Esophagus muscularis mucosa (tissue), 4 donors: ENCODE results near the gene FRY. TPM values are rescaled to one million over a fixed set of nuclear protein-coding genes. Genes with fewer than 3 reads are reported as not detected.

ENCODE experiments used
- DNase-seq: peaks from one replicate; pipeline ENCODE4 v3.0.0-alpha.2; 2017; ENCODE audit errors: extremely low spot score
- H3K27ac ChIP-seq, 4 donors: fragments of 200-600 bp; sonication (generic); replicated peaks in 1 of 4; 1 replicate in 3 of 4; 2 replicates in 1 of 4; pipeline ENCODE4 v1.5.1; 2016 to 2019; ENCODE audit warnings: mild to moderate bottlenecking in 1 of 4
- H3K27me3 ChIP-seq, 4 donors: fragments of 200-600 bp; sonication (generic); one replicate each; pipeline versions ENCODE4 v1.5.1 to v1.6.0; 2016 to 2019
- H3K36me3 ChIP-seq, 4 donors: fragments of 200-600 bp; sonication (generic); one replicate each; pipeline ENCODE4 v1.5.1; 2016 to 2019
- H3K4me1 ChIP-seq, 4 donors: fragments of 200-600 bp; sonication (generic); one replicate each; pipeline ENCODE4 v1.5.1; 2016 to 2019
- H3K4me3 ChIP-seq, 4 donors: fragments of 200-600 bp; sonication (generic); 1 replicate in 2 of 4; 2 replicates in 2 of 4; pipeline ENCODE4 v1.5.1; 2016 to 2019; ENCODE audit warnings: mild to moderate bottlenecking in 4 of 4, moderate library complexity in 1 of 4
- H3K9me3 ChIP-seq, 4 donors: fragments of 200-600 bp; sonication (generic); 1 replicate in 3 of 4; 2 replicates in 1 of 4; pipeline ENCODE4 v1.5.1; 2016 to 2019
- CTCF ChIP-seq, 3 experiments: fragments of 200-600 bp in 2 of 3; fragments of 450-650 bp in 1 of 3; sonication (generic) in 2 of 3; IDR thresholded peaks; one replicate each; pipeline ENCODE4 v1.5.1; 2017 to 2019; ENCODE audit warnings: antibody characterized with exemption in 3 of 3, mild to moderate bottlenecking in 2 of 3, moderate library complexity in 1 of 3
- EP300 ChIP-seq: sonication (generic); formaldehyde crosslinking; IDR thresholded peaks from one replicate; pipeline ENCODE4 v1.6.1; 2017; ENCODE audit warnings: antibody characterized with exemption
- POLR2A ChIP-seq: fragments of 450-650 bp; IDR thresholded peaks from one replicate; pipeline ENCODE4 v1.6.1; 2017; ENCODE audit warnings: antibody characterized with exemption, moderate library complexity, mild to moderate bottlenecking, low read depth
- POLR2AphosphoS5 ChIP-seq, 2 donors: sonication (generic); formaldehyde crosslinking; IDR thresholded peaks; one replicate each; pipeline ENCODE4 v1.6.1; 2017; ENCODE audit warnings: antibody characterized with exemption in 2 of 2
- WGBS: methylation state at CpG from one replicate; pipeline ENCODE4 v1.1.5; 2018; 5-methylcytosine and 5-hydroxymethylcytosine counted together
- intact Hi-C: fragments of 100-400 bp; cut with DNase I; formaldehyde crosslinking; loops from one replicate; pipeline ENCODE4 v1.15.1; 2023
- total RNA-seq, 4 donors: library from RNA; depleted of rRNA; stranded (reverse); fragments of >200 nt; gene quantifications; one replicate each; pipeline versions ENCODE4 v1.1.0 to v1.2.1, GENCODE V29; 2016

FRY gene
- total RNA-seq, 4 donors from 2014 or later, result 104 to 276 (median 135) TPM

GRCh38 chr13:32032759-32033158, 1.2 kb downstream of the FRY start:
- intact Hi-C loops, result loop anchor here (10.0 kb wide), 1 partner anchor 122 kb away; no protein-coding TSS in a partner anchor
- Histone ChIP-seq H3K4me3 (peak overlapping the region in 1 of 4 donors; percentile 75), H3K4me1 (peaks cover 24 to 35% (median 30%) of the 10 kb centered on the region in 4 donors), H3K27ac (peak overlapping the region in 1 of 4 donors; percentile 90), H3K36me3 (no peaks in the 10 kb centered on the region), H3K9me3 (no peaks in the 10 kb centered on the region), H3K27me3 (no peaks in the 10 kb centered on the region)
- 61% methylated on average over 1 of the region's 1 CpG for WGBS
- TF ChIP-seq EP300, result no peak
- no peak for TF ChIP-seq POLR2AphosphoS5 (IDR thresholded peaks at IDR 0.05)
- no peak for TF ChIP-seq POLR2A
- no peak for TF ChIP-seq CTCF (IDR thresholded peaks at IDR 0.05)
- DNase-seq, result no peak

GRCh38 chr13:32033744-32034143, 2.2 kb downstream of the FRY start:
- H3K27me3 ChIP-seq, result no peaks in the 10 kb centered on the region
- H3K36me3 ChIP-seq, result peaks cover 0 to 3% (median 0%) of the 10 kb centered on the region in 4 donors
- DNase-seq, result no peak
- intact Hi-C loops, result loop anchor here (10.0 kb wide), 1 partner anchor 121 kb away; no protein-coding TSS in a partner anchor
- WGBS, result 97% methylated on average over 3 of the region's 3 CpGs
- no peaks in the 10 kb centered on the region for H3K9me3 ChIP-seq
- TF ChIP-seq CTCF (IDR thresholded peaks at IDR 0.05) (no peak), POLR2A (no peak), EP300 (no peak), POLR2AphosphoS5 (IDR thresholded peaks at IDR 0.05) (no peak)
- H3K4me3 ChIP-seq, result no peak overlapping the region
- no peak overlapping the region for H3K27ac ChIP-seq
- peaks cover 24 to 35% (median 30%) of the 10 kb centered on the region in 4 donors for H3K4me1 ChIP-seq

GRCh38 chr13:32035716-32036115, 4.1 kb downstream of the FRY start:
- peaks cover 0 to 7% (median 2%) of the 10 kb centered on the region in 4 donors for H3K36me3 ChIP-seq
- intact Hi-C loops, result loop anchor here (10.0 kb wide), 1 partner anchor 119 kb away; no protein-coding TSS in a partner anchor
- DNase-seq, result no peak
- H3K27ac ChIP-seq, result peak overlapping the region in 1 of 4 donors; percentile 9
- H3K9me3 ChIP-seq, result no peaks in the 10 kb centered on the region
- peaks cover 21 to 33% (median 25%) of the 10 kb centered on the region in 4 donors for H3K4me1 ChIP-seq
- no peak overlapping the region for H3K4me3 ChIP-seq
- TF ChIP-seq POLR2AphosphoS5 (IDR thresholded peaks at IDR 0.05) (no peak), CTCF (IDR thresholded peaks at IDR 0.05) (no peak), POLR2A (no peak), EP300 (no peak)
- no peaks in the 10 kb centered on the region for H3K27me3 ChIP-seq
- 86% methylated on average over 2 of the region's 2 CpGs for WGBS

GRCh38 chr13:32036126-32036695, 4.6 kb downstream of the FRY start:
- Histone ChIP-seq H3K4me3 (no peak overlapping the region), H3K4me1 (peaks cover 16 to 30% (median 22%) of the 10 kb centered on the region in 4 donors), H3K36me3 (peaks cover 0 to 7% (median 2%) of the 10 kb centered on the region in 4 donors), H3K27me3 (no peaks in the 10 kb centered on the region), H3K27ac (peak overlapping the region in 1 of 4 donors; percentile 9), H3K9me3 (no peaks in the 10 kb centered on the region)
- intact Hi-C loops, result loop anchor here (10.0 kb wide), 1 partner anchor 119 kb away; no protein-coding TSS in a partner anchor
- 60% methylated on average over 4 of the region's 4 CpGs for WGBS
- no peak for DNase-seq
- TF ChIP-seq POLR2AphosphoS5 (IDR thresholded peaks at IDR 0.05), result no peak
- TF ChIP-seq CTCF (IDR thresholded peaks at IDR 0.05), result no peak
- no peak for TF ChIP-seq POLR2A
- TF ChIP-seq EP300, result no peak
